H1 (cell line): ENCODE results near the gene BUB1B.

Source experiments
- CTCF ChIP-seq, 3 experiments: IDR thresholded peaks; 1 replicate in 2 of 3; 2 replicates in 1 of 3; pipeline versions ENCODE4 v1.5.1 to v1.6.1; 2011; ENCODE audit warnings: low read length in 3 of 3, mild to moderate bottlenecking in 3 of 3, inconsistent platforms in 2 of 3, low read depth in 1 of 3, moderate library complexity in 1 of 3; ENCODE audit not compliant: insufficient read depth in 1 of 3; ENCODE audit errors: control extremely low read depth in 1 of 3
- JUN ChIP-seq: IDR thresholded peaks from 2 replicates; pipeline ENCODE4 v1.6.1; 2011; ENCODE audit warnings: low read depth, mild to moderate bottlenecking, improper control_type of control experiment, low read length
- KDM5A ChIP-seq: fragments of 200-600 bp; IDR thresholded peaks from 2 replicates; pipeline ENCODE4 v1.7.1; 2012; ENCODE audit warnings: mild to moderate bottlenecking, low read length, inconsistent platforms, mixed read lengths
- POLR2A ChIP-seq, 2 experiments: IDR thresholded peaks; 1 replicate in 1 of 2; 2 replicates in 1 of 2; pipeline ENCODE4 v1.6.1; 2011; ENCODE audit warnings: low read depth in 2 of 2, low read length in 2 of 2, mild to moderate bottlenecking in 2 of 2; ENCODE audit errors: control extremely low read depth in 1 of 2
- SP1 ChIP-seq: IDR thresholded peaks from 2 replicates; pipeline ENCODE4 v1.6.1; 2011; ENCODE audit warnings: low read depth, low read length
- TAF1 ChIP-seq: IDR thresholded peaks from 2 replicates; pipeline ENCODE4 v1.6.1; 2011; ENCODE audit warnings: mild to moderate bottlenecking, low read depth, low read length
- TCF12 ChIP-seq: IDR thresholded peaks from 2 replicates; pipeline ENCODE4 v1.6.1; 2011; ENCODE audit warnings: low read depth, mild to moderate bottlenecking, low read length
- TF ChIP-seq, protein P1 (sequence below): IDR thresholded peaks from 2 replicates; pipeline ENCODE4 v1.6.1; 2011; ENCODE audit warnings: low read depth, mild to moderate bottlenecking, low read length; ENCODE audit not compliant: insufficient read depth

DNA sequence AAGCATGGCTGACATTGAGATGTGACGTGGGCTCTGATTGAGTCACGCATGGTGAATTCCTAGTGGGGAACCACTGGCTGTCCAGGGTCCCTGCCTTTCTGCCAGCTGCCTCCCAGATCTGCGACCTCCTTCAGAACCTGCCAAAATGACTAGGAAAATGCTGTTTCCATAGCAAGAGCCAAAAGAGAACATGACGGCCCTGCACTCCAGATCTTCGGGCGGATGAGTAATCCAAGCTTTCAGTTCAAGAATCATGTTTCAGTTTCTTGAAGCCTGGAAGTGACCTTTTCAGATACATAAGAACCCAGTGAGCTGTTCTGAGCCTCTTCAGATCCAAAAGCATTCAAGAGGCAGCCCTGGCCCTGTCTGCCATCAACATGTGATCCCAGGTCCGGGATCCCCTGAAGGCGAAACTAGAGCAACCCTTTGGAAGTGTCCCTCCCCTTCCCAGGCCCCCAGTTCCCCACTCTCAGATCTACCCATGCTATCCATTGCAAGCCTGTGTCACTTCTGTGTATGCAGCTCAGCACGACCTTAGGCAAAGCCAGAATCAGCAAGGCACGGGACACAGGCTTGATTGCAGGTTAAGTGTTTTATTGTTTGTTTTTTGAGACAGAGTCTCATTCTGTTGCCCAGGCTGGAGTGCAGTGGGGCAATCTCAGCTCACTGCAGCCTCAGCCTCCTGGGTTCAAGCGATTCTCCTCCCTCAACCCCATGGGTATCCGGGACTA is 102.3 kb downstream of the BUB1B start:
- TF ChIP-seq JUN (no peak), CTCF (IDR thresholded peaks at IDR 0.05; ENCODE audit: control extremely low read depth in 1 of 3, insufficient read depth in 1 of 3, low read depth in 1 of 3, low read length in 3 of 3) (no peak), TCF12 (no peak), POLR2A (IDR thresholded peaks at IDR 0.05; ENCODE audit: control extremely low read depth in 1 of 2, low read depth in 2 of 2, low read length in 2 of 2) (no peak), SP1 (no peak), TAF1 (no peak), KDM5A (no peak)
- TF ChIP-seq, protein P1, sequence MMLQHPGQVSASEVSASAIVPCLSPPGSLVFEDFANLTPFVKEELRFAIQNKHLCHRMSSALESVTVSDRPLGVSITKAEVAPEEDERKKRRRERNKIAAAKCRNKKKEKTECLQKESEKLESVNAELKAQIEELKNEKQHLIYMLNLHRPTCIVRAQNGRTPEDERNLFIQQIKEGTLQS = no peak
